ENCODE results near the gene NKIRAS1.

The NKIRAS1 gene

DNA sequence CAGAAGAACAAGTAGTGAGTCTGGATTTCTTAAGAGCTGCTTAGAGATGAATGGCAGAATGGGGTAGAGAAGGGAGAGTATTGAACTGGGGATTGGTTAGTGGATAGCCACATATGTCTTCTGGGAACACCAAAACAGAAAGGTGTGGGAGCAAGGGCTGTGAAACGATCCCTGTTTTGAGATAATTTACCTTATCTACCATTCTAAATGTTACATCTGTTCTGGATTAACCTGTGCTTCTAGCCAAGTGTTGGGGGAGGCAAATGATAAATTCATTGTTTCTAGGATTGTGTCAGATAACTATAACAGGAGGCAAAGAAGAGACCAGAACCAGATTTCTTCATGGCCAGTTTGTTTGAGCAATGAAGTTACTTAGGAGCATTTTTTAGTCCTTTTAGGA is 36.7 kb upstream of the NKIRAS1 start:
- Histone ChIP-seq H3K4me2 (ENCODE audit: low read length) (no peak overlapping the region), H3K4me1 (peaks cover 12% of the 10 kb centered on the region), H3K9me3 (ENCODE audit: control insufficient read depth, low read length) (no peaks in the 10 kb centered on the region), H3K4me3 (ENCODE audit: low read depth, low read length) (no peak overlapping the region), H2AFZ (no peak overlapping the region), H3K79me2 (peaks cover 60% of the 10 kb centered on the region), H3K27ac (no peak overlapping the region), H3K27me3 (ENCODE audit: control insufficient read depth, insufficient read depth, low read length) (no peaks in the 10 kb centered on the region), H3K36me3 (ENCODE audit: control insufficient read depth, insufficient read depth, low read length) (no peaks in the 10 kb centered on the region), H3K9ac (no peak overlapping the region)
- TF ChIP-seq, protein P1, sequence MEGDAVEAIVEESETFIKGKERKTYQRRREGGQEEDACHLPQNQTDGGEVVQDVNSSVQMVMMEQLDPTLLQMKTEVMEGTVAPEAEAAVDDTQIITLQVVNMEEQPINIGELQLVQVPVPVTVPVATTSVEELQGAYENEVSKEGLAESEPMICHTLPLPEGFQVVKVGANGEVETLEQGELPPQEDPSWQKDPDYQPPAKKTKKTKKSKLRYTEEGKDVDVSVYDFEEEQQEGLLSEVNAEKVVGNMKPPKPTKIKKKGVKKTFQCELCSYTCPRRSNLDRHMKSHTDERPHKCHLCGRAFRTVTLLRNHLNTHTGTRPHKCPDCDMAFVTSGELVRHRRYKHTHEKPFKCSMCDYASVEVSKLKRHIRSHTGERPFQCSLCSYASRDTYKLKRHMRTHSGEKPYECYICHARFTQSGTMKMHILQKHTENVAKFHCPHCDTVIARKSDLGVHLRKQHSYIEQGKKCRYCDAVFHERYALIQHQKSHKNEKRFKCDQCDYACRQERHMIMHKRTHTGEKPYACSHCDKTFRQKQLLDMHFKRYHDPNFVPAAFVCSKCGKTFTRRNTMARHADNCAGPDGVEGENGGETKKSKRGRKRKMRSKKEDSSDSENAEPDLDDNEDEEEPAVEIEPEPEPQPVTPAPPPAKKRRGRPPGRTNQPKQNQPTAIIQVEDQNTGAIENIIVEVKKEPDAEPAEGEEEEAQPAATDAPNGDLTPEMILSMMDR (IDR thresholded peaks at IDR 0.05) = no peak

DNA sequence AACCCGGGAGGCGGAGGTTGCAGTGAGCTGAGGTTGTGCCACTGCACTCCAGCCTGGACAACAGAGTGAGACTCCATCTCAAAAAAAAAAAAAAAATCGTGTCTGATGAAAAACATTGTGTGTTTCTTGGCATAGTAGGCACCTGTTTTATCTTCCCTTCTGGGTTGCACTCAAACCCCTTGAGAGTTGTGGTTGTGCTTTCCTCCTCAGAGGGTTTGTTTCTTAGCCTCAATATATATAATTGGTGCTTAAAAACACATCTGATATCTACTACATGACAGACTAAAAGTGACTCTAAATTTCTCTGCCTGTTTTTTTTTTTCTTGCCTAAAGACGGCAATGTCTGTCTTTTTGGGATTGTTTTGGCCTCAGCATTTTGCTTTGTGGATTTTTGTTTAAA is 35.9 kb upstream of the NKIRAS1 start:
- no peak overlapping the region for H3K27ac ChIP-seq
- H3K79me2 ChIP-seq = peaks cover 64% of the 10 kb centered on the region
- H3K4me1 ChIP-seq = peaks cover 14% of the 10 kb centered on the region

DNA sequence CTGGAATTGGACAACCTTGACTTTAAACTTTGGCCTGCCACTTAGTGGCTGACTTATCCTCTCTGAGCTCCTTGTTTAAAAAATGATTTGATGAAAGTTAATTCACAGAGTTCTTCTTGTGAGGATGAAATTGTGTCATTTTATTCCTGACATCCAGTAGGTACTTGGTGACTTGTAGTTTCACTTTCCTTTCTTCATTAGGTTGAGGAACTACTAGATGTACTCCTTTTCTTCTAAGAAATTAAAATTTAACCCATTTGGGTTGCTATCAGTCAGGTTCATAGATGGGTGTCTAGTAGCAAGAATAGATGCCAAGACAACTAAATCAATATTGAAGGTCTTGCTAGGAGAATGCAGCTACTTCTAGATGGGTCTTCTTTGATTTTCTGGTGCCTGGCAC is 33.5 kb upstream of the NKIRAS1 start:
- TF ChIP-seq, protein P1 (IDR thresholded peaks at IDR 0.05) = no peak
- Histone ChIP-seq H3K4me2 (ENCODE audit: low read length) (peak overlapping the region; percentile 27), H3K36me3 (ENCODE audit: control insufficient read depth, insufficient read depth, low read length) (no peaks in the 10 kb centered on the region), H3K4me1 (peaks cover 21% of the 10 kb centered on the region), H3K79me2 (peaks cover 64% of the 10 kb centered on the region), H3K27ac (no peak overlapping the region), H3K4me3 (ENCODE audit: low read depth, low read length) (no peak overlapping the region), H3K9ac (no peak overlapping the region), H2AFZ (no peak overlapping the region), H3K27me3 (ENCODE audit: control insufficient read depth, insufficient read depth, low read length) (no peaks in the 10 kb centered on the region), H3K9me3 (ENCODE audit: control insufficient read depth, low read length) (no peaks in the 10 kb centered on the region)

More for the DNA sequence above, 35.9 kb upstream of the NKIRAS1 start:
- H3K27me3 ChIP-seq (ENCODE audit: control insufficient read depth, insufficient read depth, low read length) = no peaks in the 10 kb centered on the region
- H3K9ac ChIP-seq = no peak overlapping the region
- TF ChIP-seq, protein P1 (IDR thresholded peaks at IDR 0.05) = no peak
- H3K9me3 ChIP-seq (ENCODE audit: control insufficient read depth, low read length) = no peaks in the 10 kb centered on the region
- no peak overlapping the region for H3K4me3 ChIP-seq (ENCODE audit: low read depth, low read length)
- no peak overlapping the region for H2AFZ ChIP-seq
- no peak overlapping the region for H3K4me2 ChIP-seq (ENCODE audit: low read length)
- H3K36me3 ChIP-seq (ENCODE audit: control insufficient read depth, insufficient read depth, low read length) = no peaks in the 10 kb centered on the region

DNA sequence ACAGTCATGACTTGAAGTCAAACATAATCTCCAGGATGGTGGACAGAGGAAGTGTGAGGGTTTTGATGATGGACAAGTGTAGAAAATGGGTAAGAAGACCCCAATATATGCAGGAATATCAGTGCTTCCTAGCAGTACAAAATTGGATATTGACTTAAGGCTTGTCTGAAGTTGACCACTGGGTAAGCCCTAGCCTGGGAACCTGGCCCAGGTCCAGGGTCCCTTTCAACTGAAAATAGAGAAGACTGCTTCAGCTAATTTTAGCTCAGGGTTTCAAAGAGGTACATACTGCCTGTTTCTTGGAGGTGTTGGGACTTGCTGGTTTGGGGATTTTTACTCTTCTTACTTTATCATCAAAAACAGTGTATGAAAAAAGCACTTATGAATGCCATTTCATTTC is 33.0 kb upstream of the NKIRAS1 start:
- Histone ChIP-seq H3K4me3 (ENCODE audit: low read depth, low read length) (no peak overlapping the region), H3K4me1 (peaks cover 21% of the 10 kb centered on the region), H3K9ac (no peak overlapping the region)

DNA sequence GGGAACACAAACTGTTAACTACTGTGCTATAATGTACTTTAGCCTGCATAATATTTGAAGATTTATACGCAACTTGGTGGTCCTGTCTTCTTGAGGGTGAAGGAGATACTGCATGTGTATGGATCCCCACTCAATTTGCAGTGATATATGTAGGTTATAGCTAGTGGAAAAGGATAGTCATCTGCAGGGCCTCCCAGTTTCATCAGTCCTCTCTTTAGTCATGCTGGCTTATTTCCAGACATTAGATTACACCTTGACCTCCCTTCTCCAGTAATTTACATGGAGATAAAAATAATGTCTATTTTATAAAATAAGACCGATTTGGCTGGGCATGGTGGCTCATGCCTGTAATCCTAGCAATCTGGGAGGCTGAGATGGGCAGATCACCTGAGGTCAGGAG is 32.0 kb upstream of the NKIRAS1 start:
- TF ChIP-seq, protein P1 (IDR thresholded peaks at IDR 0.05) = no peak
- H3K4me2 ChIP-seq (ENCODE audit: low read length) = no peak overlapping the region
- H3K4me3 ChIP-seq (ENCODE audit: low read depth, low read length) = no peak overlapping the region
- peaks cover 55% of the 10 kb centered on the region for H3K79me2 ChIP-seq
- peaks cover 21% of the 10 kb centered on the region for H3K4me1 ChIP-seq
- no peaks in the 10 kb centered on the region for H3K36me3 ChIP-seq (ENCODE audit: control insufficient read depth, insufficient read depth, low read length)
- H3K27ac ChIP-seq = no peak overlapping the region
- no peaks in the 10 kb centered on the region for H3K27me3 ChIP-seq (ENCODE audit: control insufficient read depth, insufficient read depth, low read length)
- no peak overlapping the region for H2AFZ ChIP-seq
- H3K9ac ChIP-seq = no peak overlapping the region
- no peaks in the 10 kb centered on the region for H3K9me3 ChIP-seq (ENCODE audit: control insufficient read depth, low read length)

More for the DNA sequence above, 33.0 kb upstream of the NKIRAS1 start:
- Histone ChIP-seq H3K9me3 (ENCODE audit: control insufficient read depth, low read length) (no peaks in the 10 kb centered on the region), H3K79me2 (peaks cover 61% of the 10 kb centered on the region), H3K36me3 (ENCODE audit: control insufficient read depth, insufficient read depth, low read length) (no peaks in the 10 kb centered on the region), H3K27me3 (ENCODE audit: control insufficient read depth, insufficient read depth, low read length) (no peaks in the 10 kb centered on the region), H3K27ac (no peak overlapping the region), H3K4me2 (ENCODE audit: low read length) (peak overlapping the region; percentile 27), H2AFZ (no peak overlapping the region)
- TF ChIP-seq, protein P1 (IDR thresholded peaks at IDR 0.05) = no peak
